ENCODE results near the gene CPEB4.

GRCh38 chr5:173910215-173910614 is 22.1 kb downstream of the CPEB4 start:
- TF ChIP-seq, protein P1, sequence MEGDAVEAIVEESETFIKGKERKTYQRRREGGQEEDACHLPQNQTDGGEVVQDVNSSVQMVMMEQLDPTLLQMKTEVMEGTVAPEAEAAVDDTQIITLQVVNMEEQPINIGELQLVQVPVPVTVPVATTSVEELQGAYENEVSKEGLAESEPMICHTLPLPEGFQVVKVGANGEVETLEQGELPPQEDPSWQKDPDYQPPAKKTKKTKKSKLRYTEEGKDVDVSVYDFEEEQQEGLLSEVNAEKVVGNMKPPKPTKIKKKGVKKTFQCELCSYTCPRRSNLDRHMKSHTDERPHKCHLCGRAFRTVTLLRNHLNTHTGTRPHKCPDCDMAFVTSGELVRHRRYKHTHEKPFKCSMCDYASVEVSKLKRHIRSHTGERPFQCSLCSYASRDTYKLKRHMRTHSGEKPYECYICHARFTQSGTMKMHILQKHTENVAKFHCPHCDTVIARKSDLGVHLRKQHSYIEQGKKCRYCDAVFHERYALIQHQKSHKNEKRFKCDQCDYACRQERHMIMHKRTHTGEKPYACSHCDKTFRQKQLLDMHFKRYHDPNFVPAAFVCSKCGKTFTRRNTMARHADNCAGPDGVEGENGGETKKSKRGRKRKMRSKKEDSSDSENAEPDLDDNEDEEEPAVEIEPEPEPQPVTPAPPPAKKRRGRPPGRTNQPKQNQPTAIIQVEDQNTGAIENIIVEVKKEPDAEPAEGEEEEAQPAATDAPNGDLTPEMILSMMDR (IDR thresholded peaks at IDR 0.05) = no peak
- no peak for TF ChIP-seq EZH2 (IDR thresholded peaks at IDR 0.05; ENCODE audit: borderline replicate concordance, insufficient read depth, low read depth, low read length, poor library complexity, severe bottlenecking)

Data from B cell (primary cell).